Fibroblast of peridontal ligament (primary cell): ENCODE data around the gene UNC50.

Source experiments
- DNase-seq: peaks from one replicate; pipeline ENCODE4 v3.0.0-alpha.2; 2010; ENCODE audit errors: extremely low read depth

UNC50 gene, protein sequence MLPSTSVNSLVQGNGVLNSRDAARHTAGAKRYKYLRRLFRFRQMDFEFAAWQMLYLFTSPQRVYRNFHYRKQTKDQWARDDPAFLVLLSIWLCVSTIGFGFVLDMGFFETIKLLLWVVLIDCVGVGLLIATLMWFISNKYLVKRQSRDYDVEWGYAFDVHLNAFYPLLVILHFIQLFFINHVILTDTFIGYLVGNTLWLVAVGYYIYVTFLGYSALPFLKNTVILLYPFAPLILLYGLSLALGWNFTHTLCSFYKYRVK

GRCh38 chr2:98608116-98608961 is at the start of gene UNC50, which contains the start of gene COA5:
UNC50 (plus strand) TSS chr2:98608589; CDS start chr2:98609760, 1,171 bp downstream.
COA5 (minus strand) TSS chr2:98608512; CDS start chr2:98608405, 107 bp downstream.
- DNase-seq, result peak; percentile 86

- DNase-seq, result no peak
Measured at GRCh38 chr2:98558852-98559530, 49.4 kb upstream of the UNC50 start.

- DNase-seq, result no peak
Measured at GRCh38 chr2:98559581-98559980, 48.8 kb upstream of the UNC50 start.

DNA sequence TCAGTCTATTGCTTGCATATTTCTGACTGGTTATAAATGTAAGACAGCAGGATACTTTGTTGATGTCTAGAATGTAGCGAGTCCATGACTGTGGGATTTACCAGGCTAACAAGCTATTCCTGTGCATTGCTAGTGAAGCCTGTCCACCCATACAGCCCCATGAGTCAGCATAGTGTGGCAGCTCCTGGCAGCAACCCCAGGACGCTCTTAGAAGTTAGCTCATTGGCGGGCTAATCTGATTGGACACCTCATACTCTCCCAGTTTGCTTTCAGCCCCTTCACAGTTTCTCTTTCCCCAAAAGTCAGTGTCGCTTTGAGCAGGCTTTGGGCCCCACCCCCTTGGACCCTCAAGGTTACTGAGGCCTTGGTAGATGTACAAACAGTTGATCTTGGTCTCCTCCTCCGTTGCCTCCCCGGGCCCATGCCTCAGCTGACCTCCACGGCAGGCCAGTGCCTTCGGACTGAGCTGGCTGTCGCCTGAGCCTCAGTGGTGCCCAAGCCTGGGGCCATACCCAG is 48.1 kb upstream of the UNC50 start:
- DNase-seq, result peak; percentile 93

GRCh38 chr2:98561018-98561417 is 47.4 kb upstream of the UNC50 start:
- DNase-seq, result no peak

DNA sequence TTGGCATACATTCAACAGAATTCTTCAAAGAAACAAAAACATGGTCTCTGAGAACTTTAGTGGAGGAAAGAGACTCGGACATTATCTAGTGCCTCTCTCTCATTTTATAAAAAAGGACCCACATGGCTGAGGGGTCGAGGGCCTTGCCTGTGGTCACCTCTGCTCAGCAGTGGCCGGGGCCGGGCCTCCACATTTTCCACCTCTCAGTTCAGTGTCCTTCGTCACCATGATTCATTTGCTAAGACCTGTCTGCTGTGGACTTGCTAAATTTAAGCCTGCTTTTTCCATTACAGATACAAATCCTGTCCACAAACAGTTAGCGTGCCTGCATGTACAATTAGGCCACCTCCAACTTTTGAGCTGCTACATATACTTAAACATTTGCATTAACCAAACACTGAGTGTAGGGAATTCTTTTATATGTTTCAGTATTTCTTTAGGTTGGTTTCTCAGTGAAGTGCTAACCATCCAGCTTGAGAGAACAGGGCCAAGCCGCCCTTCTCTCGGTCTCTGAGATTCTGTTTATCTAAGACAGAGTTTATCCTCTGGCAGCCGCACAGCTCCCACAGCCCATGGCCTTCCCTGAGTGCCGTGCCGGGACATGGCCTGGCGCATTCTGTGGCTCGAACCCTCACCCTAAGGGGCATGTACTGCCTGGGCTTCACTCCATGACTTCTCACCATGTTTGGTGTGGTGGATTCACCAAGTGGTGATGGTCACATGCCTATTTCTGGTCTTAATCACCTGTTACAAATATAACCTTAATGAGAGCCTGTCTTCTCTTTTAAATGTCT is 46.3 kb upstream of the UNC50 start:
- DNase-seq, result peak; percentile 35

DNA sequence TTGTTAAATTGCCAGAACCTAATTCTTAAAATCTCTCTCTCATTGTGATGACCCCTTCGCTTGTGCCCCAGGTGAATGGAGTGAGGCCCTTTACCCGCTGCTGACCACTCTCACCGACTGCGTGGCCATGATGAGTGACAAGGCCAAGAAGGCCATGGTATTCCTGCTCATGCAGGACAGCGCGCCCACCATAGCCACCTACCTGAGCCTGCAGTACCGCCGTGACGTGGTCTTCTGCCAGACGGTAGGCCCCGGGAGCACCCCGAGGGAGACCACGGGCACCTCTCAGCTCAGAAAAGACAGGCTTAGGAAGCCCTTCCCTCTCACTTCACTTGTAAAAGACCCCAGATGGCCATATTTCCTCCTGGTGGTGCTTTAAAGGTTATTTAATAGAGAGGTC is 45.0 kb upstream of the UNC50 start:
- DNase-seq, result no peak

- DNase-seq, result no peak
Measured at GRCh38 chr2:98564541-98565132, 43.8 kb upstream of the UNC50 start.

DNA sequence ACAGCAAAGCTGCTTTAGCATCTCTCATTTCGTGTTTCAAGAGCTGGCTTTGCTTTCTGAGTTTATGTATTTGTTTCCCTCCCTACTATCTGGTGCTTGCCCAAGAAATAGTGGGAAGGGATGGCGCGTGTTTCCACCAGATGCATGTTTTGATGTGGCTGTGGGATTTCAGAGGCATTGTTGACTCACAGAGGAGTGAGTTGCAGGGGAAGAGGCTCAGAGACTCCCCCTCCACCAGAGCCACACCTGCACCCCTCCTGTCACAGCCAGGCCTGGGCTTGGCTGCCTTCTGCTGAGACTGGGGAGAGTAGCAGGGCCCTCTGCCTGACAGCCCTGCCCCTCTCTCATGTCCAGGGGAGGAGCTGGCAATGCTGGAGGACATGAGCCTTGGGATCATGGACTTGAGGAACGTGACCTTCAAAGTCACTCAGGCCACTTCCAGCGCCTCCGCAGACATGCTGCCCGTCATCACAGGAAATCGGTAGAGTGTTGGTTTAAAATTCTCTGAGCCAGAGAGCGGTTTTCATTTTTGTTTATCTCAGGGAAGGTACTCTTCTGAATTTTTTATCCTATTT is 43.0 kb upstream of the UNC50 start:
- DNase-seq, result no peak

DNA sequence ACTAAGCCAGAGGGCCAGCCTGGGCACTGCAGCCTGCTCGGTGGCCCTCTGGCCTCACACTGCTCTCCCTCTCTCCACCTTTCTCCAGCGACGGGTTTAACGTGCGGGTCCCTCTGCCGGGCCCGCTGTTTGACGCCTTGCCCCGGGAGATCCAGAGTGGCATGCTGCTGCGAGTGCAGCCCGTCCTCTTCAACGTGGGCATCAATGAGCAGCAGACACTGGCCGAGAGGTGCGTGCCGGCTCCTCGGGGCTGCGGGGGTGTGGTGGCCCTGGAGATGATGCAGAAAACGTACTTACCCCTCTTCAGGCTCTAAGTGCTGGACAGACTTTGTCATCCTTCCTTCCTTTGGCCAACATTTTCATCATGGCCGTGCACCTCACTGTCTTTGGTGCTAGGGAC is 42.4 kb upstream of the UNC50 start:
- no peak for DNase-seq

DNA sequence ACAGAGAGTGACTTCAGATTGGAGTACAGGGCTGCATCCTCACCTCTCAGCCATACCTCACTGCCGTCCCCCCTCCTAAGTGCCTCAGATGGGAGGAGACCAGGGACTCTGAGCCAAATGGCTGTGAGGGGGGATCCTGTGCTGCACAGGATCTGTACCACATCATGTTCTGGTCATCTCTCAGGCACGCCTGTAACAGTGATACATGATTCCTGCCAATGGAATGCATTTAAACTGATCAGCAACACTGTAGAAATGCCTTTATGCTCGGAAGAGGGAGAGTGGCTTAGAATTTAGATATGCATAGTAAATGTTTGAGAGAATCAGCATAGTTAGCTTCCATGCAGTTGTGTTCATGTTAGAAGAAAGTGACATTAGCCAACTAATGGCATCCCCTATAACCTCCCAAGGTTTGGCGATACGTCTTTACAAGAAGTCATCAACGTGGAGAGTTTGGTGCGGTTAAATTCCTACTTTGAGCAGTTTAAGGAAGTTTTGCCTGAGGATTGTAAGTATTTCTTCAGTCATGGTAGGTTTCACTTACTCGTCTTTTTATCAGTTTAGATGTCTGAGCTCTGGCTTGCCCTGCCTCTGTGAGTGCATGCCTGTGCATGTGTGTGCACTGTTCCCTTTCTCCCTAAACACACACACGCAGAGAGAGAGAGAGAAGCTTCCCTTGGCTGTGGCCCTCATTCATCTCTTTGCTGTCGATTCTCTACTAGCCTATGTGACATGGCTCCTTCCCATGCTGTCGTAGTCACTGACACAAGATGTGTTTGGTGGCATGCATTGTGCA is 40.0 kb upstream of the UNC50 start:
- DNase-seq, result peak; percentile 42

DNA sequence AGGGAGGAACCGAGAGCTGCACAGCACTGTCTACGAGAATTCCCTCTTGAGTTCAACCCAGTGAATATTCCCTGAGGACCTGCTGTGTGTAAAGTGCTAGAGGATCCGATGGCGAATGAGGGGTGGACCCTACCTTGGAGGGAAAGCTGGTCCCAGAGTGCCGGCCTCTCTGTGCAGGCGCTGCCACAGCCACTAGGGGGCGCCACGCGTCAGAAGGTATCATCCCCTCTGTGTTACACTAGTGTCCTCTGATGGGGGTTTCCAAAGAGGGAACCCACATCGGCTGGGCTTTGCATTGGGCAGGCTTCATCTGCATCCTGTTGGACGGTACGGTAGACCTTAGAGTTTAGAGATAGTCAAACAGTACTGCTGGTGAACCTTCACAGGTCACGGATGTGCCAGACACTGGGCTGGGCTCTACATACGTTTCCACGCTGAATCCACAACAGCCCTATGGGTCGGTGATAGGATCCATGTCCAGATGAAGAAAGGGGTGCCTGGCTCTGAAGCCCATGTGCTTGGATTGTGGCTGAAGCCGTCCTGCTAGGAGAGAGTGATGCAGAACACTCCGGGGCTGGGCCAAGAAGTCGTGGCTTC is 39.1 kb upstream of the UNC50 start:
- no peak for DNase-seq

DNA sequence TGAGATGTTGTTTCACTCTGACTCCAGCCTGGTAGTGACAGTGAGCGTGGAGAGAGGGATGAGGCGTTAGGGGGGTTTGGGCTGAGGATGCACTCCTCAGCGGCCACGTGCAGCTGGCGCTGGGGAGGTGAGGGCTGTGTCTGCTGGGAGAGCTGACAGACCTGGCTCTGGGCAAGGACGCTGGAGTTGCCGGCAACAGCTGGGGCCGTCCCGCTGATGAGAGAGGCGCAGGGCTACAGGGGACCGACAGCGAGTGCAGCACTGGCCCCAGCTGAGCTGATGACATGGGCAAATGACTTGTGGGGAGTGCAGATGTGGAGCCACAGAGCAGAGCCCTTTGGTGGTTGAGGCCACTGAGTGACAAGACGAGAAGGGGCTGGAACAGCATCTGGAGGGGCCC is 38.5 kb upstream of the UNC50 start:
- no peak for DNase-seq

DNA sequence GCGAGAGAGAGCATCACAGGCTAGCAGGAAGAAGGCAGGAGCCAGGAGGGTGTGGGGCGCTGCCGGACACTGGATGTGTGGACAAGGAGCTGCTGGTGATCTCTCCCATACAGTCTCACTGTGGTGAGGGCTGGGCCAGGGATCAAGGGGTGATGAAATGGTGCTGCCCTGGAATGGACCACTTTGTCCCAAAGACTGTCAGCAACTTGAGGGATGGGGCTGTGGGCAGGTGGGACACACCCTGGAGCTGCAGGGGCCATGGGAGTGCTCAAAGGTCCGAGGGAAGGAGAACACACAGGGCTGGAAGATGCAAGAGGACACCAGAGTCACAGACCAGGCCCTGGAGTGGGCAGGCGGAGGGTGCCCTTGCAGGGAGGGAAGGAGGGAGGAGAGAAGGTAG is 38.0 kb upstream of the UNC50 start:
- DNase-seq, result no peak

- DNase-seq, result no peak
Measured at GRCh38 chr2:98571121-98571701, 37.2 kb upstream of the UNC50 start.

DNA sequence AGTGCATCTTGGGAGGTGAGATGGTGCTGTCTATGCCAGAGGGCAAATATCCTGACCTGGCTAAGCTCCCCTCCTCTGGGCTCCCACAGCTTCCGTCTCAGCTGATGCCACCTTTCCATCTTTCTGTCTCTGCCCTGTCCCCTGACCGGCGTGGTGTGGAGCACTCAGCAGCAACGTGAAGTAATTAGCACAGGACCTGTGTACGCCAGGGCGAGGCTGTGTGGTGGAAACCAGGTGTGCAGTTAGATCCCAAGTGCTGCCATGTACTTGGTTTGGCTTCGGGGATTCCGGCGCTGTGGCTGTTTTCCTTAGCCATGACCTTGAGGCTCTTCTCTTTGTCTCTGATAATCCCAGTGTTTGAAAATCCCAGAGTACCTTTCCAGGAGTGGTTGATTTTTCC is 36.6 kb upstream of the UNC50 start:
- no peak for DNase-seq

DNA sequence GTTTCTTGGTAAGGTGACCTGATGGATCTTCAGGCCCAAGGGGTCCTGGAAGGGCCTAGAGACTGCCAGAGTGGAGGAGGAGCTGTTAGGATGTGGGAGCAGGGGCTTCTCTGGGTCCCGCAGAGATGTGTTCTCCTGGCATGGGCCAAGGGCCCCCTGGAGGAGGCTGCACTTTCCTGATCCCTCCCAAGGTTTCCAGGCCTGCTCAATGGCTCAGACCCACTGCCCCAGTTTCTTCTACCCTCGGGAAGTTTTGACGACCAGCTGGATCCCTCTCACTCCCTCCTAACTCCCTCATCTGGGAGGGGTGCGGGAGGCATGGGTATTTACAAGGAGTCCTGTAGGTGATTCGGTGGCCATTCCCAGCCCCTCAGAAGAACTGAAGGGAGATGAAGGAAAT is 36.2 kb upstream of the UNC50 start:
- DNase-seq, result no peak

GRCh38 chr2:98572676-98573075 is 35.7 kb upstream of the UNC50 start:
- no peak for DNase-seq

DNA sequence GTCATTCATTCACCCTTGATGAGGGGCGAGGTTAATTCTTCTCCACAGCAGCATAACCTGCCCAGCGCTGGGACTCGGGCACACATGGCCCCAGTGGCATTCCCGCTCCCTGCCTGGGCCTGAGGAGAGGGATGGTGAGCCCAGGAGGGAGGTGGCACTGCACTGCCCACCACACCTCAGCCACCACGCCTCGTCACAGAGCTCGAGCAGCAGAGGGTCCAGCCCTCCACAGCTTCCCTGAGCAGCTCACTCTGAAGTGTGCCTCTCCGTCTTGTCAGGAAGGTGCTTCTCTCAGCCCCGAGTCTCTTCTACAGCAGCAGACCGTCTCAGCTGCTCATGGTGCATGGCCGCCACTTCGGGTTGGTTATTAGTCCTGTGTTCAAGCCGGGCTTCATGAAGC is 35.0 kb upstream of the UNC50 start:
- no peak for DNase-seq
